Stimulated activated naive CD4-positive, alpha-beta T cell treated with Interleukin-2 at 50 U/mL for 16 hours (primary cell): ENCODE results near the gene DKKL1.

Experiments used
- DNase-seq: peaks from one replicate; lab custom pipeline; 2025; lab: John Stamatoyannopoulos, UW

The DKKL1 gene

DNA sequence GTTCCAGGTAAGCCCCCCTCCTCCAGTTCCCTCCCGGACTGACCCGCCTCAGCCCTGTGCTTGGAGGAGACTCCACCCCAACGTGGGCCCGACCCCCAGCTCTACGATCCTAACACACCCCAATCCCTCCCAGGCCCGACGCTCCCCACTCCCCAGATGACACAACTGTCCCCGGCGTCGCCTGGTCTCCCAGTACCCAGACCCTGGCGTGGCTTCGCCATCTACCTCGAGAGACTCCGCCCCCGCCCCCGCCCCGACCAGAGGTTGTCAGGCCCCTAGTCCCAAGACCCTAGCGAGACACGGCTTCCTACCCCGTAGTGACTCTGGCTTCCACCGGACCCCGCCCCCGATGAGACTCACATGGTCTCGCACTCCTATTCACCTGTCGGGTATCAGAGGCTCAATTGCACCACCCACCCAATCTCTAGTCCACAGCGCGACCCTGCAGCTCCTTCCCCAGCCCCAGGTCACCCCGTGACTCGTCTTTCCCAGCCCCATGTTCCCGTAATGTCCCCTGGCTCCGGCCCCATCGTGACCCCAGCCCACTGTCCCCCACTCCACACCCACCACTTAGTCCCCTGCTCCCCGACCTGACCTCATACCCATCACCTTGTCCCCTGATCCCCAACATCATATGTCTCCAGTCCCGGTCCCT lies 25.5 kb upstream of the DKKL1 start:
- no peak for DNase-seq

DNA sequence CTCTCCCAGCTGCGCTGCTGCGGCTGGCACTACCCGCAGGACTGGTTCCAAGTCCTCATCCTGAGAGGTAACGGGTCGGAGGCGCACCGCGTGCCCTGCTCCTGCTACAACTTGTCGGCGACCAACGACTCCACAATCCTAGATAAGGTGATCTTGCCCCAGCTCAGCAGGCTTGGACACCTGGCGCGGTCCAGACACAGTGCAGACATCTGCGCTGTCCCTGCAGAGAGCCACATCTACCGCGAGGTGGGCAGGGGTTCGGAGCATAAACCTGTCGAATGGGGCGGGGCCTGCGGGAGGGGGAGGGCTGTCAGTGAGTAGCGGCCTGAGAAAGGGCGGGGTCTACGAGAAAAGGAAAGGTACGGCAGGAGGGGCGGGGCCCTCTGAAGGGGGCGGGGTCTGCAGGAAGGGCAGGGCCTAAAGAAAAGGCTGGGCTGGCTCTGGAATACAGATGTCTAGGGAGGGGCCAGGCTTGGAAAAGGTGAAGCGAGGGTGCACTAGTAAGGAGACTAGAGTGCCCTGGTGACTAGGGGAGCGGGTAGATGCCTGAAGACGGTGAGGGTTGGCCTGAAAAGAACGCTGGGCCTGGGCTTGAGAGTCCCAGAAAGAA lies 24.9 kb upstream of the DKKL1 start:
- DNase-seq, result no peak

DNA sequence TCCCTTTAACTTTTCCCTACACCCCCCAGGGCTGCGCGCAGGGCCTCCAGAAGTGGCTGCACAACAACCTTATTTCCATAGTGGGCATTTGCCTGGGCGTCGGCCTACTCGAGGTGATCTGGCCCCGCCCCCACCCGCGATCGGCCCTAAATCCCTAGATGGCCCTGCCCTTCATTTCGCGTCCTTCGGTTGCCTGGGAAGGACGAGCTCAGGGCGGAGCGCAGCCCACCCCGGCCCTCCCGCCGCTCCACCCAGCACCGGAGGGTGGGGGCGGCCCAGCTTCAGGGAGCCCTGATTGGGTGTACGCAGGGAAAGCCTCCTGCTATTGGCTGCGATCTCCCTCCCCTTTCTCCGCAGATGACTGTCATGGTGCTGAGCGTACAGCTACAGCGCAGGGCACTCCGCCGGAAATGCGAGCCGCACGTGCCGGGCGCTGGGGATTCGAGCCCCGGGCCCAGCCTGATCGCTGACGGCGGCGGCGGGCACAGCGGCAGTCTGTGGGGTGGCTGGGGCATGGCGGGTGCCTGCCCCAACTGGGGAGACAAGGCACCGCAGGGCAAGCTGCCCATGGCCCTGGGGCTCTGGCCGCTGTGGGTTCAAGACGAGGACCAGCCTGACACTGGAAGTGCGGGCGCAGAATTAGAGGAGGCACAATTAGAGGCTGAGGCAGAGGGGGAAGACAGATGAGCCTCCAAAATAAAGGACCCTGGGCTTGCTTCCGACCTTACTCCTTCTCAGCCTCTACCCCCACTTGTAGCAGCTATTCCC lies 24.2 kb upstream of the DKKL1 start:
- DNase-seq, result no peak

DNA sequence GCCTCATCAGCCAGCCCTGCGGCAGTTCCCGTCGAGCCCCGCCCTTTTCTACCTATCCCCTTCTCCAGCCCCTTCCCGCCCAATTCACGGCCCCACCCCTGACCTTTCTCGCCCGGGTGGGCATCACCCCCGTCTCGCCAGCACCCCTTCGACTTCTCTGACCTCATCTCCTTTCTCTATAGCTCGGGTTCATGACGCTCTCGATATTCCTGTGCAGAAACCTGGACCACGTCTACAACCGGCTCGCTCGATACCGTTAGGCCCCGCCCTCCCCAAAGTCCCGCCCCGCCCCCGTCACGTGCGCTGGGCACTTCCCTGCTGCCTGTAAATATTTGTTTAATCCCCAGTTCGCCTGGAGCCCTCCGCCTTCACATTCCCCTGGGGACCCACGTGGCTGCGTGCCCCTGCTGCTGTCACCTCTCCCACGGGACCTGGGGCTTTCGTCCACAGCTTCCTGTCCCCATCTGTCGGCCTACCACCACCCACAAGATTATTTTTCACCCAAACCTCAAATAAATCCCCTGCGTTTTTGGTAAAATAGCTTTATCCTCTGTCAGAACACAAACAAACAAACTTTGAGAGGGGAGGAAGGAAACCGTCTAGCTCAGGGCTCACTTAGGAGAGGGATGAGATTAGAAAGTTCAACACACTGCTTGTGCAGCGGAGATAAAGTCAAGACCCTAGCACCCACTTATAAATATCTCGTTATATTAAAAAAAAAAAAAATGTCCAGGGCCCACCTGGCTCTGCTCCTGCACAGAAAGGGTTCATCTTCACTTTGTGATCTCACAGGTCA lies 23.4 kb upstream of the DKKL1 start:
- no peak for DNase-seq

DNA sequence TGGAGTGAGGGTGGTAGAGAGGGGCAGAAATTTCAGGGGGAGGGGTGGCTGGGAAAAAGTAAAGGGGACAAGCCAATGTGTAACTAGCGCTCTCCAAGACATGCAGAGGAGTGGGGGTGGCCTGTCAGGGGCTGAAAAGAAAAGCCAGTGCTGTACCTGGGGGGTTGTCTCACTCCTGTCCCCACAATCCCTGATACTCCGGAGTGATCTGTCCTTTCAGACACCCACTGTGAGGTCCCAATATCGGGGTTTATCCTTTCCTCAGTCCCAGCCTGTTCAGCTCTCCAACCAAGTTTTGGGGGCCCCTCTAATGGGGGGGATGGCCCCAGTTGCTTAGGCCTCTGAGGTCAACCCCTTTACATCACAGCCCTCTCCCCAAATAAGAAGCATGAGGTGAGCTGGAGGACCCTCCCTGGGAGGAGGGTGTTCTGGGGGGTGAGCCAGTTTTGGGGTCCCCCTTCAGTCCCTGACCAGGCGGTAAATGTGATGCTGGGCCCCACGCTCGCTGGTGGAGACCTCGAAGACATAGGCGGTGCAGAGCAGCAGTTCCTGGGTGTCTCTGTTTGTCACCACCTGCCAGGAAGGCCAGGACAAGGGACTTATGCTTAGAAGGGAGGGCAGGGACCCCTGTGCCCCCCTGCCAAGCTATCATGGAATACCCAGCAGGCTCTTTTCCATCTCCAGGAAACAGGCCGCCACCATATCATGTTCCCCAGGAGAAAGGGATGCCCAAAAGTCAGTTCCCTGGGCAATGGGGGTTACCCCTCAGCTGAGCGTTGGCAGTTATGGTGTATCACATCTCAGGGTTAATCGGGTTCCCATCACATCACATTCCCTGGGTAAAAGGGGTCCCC lies 22.6 kb upstream of the DKKL1 start:
- no peak for DNase-seq

DNA sequence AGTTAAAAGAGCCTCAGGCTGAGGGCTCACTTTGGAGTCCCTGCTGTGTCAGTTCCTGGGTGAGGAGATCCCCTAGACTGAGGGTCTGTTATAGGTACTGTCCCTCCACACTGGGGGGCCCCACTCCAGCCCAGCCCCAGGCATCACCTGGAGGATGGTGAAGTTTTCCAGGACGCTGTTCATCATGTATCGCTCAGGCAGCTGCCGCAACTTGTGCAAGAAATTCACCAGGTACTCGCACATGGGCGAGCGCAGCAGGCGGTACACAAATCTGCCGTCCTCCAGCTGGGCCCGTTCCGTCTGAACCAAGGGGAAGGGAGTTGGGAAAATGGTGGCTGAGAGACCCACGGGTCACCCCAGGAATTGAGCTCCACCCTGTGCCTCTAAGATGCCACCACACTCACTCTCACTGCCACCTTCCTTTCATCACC lies 21.4 kb upstream of the DKKL1 start:
- DNase-seq, result no peak

DNA sequence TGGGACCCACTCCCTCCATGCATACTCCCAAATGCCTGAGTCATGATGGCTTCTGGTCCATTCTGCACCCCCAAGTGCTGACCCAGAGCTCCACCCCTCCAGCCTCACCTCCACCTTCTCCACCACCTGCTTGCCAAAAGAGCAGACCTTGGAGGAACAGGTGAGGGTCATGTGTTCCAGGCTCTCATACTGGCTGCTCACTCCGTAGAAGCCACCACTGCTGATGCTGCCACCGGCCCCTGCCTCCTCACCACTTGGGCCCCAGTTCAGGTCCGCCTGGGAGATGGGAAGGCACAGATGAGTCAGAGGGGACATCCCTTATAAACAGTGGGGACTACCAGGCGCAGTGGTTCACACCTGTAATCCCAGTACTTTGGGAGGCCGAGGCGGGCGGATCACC lies 20.6 kb upstream of the DKKL1 start:
- no peak for DNase-seq

DNA sequence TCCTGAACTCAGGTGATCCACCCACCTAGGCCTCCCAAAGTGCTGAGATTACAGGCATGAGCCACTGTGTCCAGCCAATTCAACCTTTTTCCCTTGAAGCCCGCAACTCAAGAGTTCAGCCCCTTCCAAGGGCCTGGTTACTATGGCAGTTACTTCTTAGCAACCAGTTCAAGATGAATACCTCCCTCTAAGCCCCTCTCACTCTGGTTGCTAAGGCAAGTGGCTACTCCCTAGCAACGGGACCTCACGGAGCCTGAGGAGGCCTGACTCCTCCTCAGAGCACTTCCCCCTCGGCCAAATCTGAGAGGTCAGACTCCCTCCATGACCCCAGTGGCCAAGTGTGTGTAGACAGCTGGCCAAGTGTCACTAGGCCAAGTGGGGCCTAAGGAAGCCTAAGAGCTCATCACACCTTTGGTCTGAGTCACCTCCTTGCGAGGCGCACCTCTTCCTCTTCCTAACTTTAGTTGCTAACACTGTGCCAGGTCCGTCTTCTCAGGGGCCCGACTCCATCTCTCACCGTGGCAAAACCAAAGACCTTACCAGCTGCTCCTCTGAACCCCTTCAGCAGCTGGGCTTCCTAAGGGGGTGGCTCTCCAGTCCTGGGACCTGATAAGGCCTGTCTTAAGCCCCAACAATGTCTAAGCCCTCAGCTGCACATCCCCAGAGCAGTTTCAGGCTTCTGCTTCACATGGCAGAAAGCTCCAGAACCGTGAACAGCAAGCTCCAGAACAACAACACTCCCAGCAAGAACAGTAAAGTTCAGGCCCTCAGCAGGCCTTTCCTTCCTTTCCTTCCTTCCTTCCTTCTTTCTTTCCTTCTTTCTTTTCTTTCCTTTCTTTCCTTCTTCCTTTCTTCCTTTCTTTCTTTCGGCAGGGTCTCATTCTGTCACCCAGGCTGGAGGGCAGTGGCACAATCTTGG lies 18.9 kb upstream of the DKKL1 start:
- no peak for DNase-seq

DNA sequence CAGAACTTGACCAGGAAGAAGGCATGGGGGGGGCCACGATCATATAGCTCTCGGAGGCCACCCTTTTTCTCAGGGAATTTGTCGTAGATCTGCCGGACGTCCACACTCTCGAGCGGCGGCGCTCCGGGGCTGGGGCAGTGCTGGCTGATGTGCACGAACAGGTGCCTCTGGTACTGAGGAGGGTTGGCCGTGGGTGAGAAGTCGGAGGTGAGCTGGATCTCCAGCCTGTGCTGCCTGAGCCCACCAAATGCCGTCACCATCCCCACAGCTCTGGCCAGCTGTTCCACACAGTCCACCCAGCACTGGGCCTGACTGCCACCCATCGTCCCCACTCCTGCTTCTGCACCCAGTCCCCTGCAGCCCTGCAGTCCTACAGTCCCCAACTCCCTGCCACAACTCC lies 16.5 kb upstream of the DKKL1 start:
- DNase-seq, result no peak

DNA sequence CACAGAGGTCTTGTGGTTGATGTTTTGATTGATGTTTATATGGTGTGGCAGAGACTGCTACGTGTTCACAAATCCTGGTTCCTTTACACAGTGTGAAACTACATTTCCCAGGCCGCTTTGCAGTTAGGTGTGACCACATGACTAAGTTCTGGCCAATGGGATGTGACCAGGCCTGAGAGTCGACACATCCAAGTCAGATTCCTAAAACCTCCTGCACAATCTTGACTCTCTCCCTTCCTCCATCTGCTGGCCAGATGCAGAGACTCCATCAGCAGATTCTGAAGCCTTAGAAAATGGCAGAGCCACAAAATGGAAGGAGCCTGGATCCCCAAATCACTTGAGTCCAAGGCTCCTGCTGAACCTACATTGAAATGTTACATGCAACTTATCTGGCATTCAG lies 15.8 kb upstream of the DKKL1 start:
- DNase-seq, result no peak

DNA sequence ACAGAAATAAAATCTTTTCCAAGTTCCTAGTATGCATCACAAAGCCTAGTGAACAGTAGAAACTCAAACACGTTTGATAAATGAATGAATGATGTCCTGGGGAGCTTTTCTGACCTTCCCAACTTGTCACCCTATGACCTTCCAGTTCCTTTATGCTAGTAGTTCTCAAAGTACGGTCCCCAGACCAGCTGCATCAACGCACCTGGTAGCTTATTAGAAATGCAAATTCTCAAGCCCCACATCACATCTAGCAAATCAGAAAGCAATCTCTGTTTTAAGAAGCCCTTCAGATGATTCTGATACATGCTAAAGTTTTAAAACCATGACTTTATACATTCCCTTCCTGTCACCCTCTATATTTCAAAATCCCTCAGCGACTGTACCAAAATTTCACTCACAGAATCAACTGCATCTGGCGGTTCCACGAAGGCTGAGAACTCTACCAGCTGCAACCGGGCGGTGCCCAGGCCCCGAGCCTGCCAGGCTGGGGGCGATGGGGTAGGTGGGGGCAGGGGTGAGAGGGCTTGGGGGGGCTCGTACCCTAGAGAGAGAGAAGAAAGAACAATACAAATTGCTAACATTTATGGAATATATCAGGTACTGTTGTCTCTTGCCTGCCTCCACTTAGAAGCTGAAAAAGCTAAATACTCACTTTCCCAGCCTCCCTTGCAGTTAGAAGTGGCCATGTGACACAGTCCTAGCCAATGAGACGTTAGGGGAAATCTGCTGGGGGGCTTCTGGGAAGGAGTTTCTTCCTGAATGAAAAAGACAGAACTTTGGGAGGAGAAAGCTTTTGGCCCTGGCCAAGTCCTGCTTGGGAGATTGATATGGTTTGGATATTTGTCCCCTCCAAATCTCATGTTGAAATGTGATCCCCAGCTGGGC lies 15.1 kb upstream of the DKKL1 start:
- DNase-seq, result no peak

DNA sequence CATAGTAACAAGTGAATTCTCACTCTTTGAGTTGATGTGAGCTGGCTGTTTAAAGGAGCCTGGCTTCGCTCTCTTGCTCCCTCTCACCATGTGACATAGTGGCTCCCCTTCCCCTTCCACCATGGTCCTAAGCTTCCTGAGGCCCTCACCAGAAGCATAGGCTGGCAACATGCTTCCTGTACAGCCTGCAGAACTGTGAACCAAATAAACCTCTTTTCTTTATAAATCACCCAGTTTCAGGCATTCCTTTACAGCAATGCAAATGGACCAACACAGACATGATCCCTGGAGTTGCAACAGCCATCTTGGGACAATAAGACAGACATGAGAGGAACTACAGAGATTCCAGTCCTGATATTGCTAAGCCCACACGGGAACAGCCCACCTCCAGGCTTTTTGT lies 14.1 kb upstream of the DKKL1 start:
- no peak for DNase-seq

DNA sequence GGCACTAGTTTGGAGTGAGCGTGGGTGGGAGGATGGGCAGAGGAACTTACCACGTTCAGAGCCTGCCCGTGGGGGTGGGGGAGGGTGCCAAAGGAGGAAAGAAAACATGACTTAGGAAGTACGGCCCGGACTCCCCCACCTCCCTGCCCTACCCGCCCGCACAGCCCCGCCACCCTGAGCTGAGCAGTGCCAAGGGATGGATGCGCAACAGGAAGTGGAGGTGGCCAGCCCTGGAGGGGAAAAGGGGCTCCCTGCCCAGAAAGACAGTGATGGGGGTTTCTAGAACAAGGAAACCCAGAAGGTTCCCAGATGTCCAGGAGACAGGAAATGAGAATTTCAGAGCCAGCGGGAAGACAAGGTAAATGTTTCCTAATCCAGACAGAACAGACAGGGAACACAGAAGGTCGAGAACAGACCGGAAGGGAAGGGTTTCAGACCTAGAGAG lies 7.7 kb upstream of the DKKL1 start:
- no peak for DNase-seq

DNA sequence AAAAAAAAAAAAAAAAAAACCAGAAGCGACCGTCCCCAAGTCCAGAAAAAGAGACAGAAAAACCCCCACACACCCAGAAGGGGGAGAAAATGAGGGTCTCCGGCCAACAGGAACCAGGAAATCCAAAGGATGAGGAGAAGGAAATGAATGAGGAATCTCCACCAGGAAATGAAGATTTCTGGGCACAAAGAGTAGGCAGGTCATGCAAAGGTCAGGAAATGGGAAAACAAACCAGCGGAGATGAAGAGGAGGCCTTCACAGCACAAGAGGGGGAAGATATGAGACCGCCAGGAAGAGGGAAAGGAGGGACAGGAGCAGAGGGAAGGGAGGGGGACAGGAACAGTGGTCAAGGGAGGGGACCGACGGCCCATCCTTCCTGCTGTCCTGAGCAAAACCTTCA lies 7.3 kb upstream of the DKKL1 start:
- no peak for DNase-seq

DNA sequence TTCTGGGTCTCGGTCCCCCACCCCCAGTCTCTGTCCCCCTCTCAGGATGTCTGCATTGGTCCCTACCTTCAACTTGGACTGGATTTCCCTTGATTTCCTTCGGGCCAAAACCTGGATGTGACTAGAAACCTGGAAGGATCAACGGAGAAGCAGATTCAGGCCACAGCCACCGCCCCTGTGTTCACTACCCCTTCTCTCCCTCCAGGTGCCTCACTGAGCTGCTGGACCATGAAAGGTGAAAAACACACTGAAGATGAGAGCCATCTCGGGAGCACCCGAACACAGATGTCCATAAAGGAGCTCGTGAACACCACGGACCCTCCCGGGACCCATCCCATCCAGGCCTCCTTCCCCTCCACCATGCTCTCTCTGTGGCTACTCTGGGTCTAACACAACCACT lies 6.5 kb upstream of the DKKL1 start:
- no peak for DNase-seq

DNA sequence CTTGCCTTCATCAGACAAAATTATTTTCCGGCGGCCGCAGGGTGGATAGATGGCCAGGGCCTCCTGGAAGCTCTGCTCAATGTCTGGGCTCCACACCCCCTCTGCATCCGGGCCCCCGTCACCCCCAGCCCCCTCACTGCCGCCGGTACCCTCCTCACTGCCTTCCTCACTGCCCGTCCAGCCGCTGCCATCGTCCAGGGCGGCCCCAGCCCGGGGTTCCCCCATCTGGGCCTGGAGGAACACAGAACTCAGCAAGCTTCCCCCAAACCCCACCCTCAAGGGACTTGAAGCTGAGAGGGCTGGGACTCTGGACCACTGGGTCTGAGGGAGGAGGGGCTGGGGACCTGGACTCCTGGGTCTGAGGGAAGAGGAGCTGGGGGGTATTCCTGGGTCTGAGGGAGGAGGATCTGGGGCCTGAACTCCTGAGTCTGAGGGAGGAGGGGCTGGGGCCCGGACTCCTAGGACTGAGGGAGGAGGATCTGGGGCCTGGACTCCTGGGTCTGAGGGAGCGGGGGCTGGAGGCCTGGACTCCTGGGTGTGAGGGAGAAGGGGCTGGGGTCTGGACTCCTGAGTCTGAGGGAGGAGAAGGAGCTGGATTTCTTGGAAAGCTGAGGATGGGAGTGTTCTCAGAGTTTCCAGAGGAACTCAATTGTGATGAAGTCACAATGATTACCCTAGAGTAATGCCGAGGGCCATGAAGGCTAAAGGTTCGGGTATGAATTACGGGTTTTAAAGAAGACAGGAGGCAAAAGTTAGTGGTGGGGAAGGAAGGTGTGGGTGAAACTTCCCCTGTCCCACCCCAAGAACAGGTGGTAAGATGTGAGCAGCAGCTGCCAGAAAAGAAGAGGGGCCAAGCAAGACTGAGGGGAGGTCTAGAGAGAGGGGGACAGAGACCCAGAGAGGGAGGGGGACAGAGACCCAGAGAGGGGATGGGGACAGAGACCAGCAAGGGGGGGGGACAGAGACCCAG lies 3.5 kb upstream of the DKKL1 start:
- no peak for DNase-seq

DNA sequence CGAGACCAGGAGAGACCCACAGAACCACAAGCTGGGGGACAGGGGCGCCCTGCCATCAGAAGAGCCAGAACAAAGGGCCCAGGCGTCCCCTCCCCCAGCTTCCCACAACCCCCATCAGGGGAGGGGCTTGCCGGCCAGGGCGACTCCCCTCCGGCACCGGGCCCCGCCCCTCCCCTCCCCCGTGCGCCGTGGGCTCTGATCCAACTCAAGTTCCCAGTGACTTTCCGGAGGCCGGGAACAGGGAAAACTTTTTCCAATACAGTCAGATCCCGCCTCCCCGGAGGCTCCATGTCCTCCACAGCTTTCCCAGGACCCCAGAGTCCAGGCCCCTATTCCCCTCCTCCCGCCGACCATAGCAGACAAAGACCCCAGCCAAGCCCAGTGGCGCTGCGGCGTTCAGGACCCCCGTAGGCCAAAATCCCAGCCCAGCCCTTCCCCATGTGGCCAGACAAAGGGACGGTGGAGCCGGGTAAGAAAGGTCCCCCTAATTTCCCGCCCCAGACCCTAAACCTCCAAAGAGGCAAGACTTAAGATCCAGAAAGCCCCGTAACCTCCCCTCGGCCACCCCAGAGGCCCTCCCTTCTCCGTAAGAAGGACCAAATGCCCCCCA lies 2.1 kb upstream of the DKKL1 start:
- no peak for DNase-seq
